H9 (cell line): ENCODE data around the gene TRPC5OS. TPM values are rescaled to one million over a fixed set of nuclear protein-coding genes. Genes with fewer than 3 reads are reported as not detected.

ENCODE experiments used
- DNase-seq: peaks from one replicate; pipeline ENCODE4 v3.0.0-alpha.2; 2017
- H2AFZ ChIP-seq: one replicate; pipeline ENCODE4 v1.6.1; 2013; ENCODE audit warnings: mild to moderate bottlenecking, low read length, control low read depth, moderate library complexity
- H2AK5ac ChIP-seq: 2 replicates; pipeline ENCODE4 v1.6.1; 2013; ENCODE audit warnings: low read length, control low read depth, mixed read lengths; ENCODE audit not compliant: insufficient read length
- H2BK120ac ChIP-seq: one replicate; pipeline ENCODE4 v1.6.1; 2013; ENCODE audit warnings: low read depth, mild to moderate bottlenecking, low read length, control low read depth, inconsistent platforms; ENCODE audit not compliant: poor library complexity, severe bottlenecking
- H2BK12ac ChIP-seq: 2 replicates; pipeline ENCODE4 v1.6.1; 2013; ENCODE audit warnings: low read length, control low read depth, mixed read lengths, low read depth; ENCODE audit not compliant: insufficient read length
- H2BK15ac ChIP-seq: 2 replicates; pipeline ENCODE4 v1.6.1; 2013; ENCODE audit warnings: low read depth, low read length, control low read depth
- H2BK20ac ChIP-seq: one replicate; pipeline ENCODE4 v1.6.1; 2013; ENCODE audit warnings: low read depth, mild to moderate bottlenecking, low read length, control low read depth, inconsistent platforms; ENCODE audit not compliant: poor library complexity, severe bottlenecking
- H2BK5ac ChIP-seq: 2 replicates; pipeline ENCODE4 v1.6.1; 2013; ENCODE audit warnings: low read length, control low read depth, mixed read lengths; ENCODE audit not compliant: insufficient read length
- H3K14ac ChIP-seq: 2 replicates; pipeline ENCODE4 v1.6.1; 2013; ENCODE audit warnings: low read length, control low read depth; ENCODE audit not compliant: insufficient read depth
- H3K18ac ChIP-seq: 2 replicates; pipeline ENCODE4 v1.6.1; 2013; ENCODE audit warnings: low read depth, mild to moderate bottlenecking, mixed read lengths, low read length, control low read depth; ENCODE audit not compliant: insufficient read length
- H3K23ac ChIP-seq: 2 replicates; pipeline ENCODE4 v1.6.1; 2013; ENCODE audit warnings: low read length, control low read depth, mixed read lengths, low read depth; ENCODE audit not compliant: insufficient read length
- H3K23me2 ChIP-seq: 2 replicates; pipeline ENCODE4 v1.6.1; 2013; ENCODE audit warnings: low read depth, mild to moderate bottlenecking, mixed read lengths, low read length, control low read depth; ENCODE audit not compliant: insufficient read length, poor library complexity, severe bottlenecking
- H3K27ac ChIP-seq: 2 replicates; pipeline ENCODE4 v1.5.1; 2013; ENCODE audit warnings: low read length, control low read depth, mixed read lengths, low read depth; ENCODE audit not compliant: insufficient read length
- H3K27me3 ChIP-seq: 2 replicates; pipeline ENCODE4 v1.6.1; 2013; ENCODE audit warnings: low read length, control low read depth, inconsistent platforms; ENCODE audit not compliant: insufficient read depth
- H3K4ac ChIP-seq: 2 replicates; pipeline ENCODE4 v1.6.1; 2013; ENCODE audit warnings: low read depth, mild to moderate bottlenecking, control low read depth, inconsistent platforms, low read length, moderate library complexity
- H3K4me1 ChIP-seq: 2 replicates; pipeline ENCODE4 v1.6.1; 2013; ENCODE audit warnings: low read length, control low read depth, inconsistent platforms; ENCODE audit not compliant: insufficient read depth
- H3K4me2 ChIP-seq: 2 replicates; pipeline ENCODE4 v1.6.1; 2013; ENCODE audit warnings: low read length, control low read depth, mixed read lengths; ENCODE audit not compliant: insufficient read length, insufficient read depth
- H3K56ac ChIP-seq: 2 replicates; pipeline ENCODE4 v1.6.1; 2013; ENCODE audit warnings: low read depth, mild to moderate bottlenecking, mixed read lengths, low read length, control low read depth; ENCODE audit not compliant: insufficient read length
- H3K79me1 ChIP-seq: 2 replicates; pipeline ENCODE4 v1.6.1; 2013; ENCODE audit warnings: low read depth, mild to moderate bottlenecking, moderate library complexity, low read length, control low read depth, inconsistent platforms; ENCODE audit not compliant: insufficient read depth, poor library complexity, severe bottlenecking
- H3K79me2 ChIP-seq: 2 replicates; pipeline ENCODE4 v1.6.1; 2013; ENCODE audit warnings: low read length, control low read depth, inconsistent platforms; ENCODE audit not compliant: insufficient read depth
- H3K9ac ChIP-seq: 2 replicates; pipeline ENCODE4 v1.6.1; 2013; ENCODE audit warnings: low read length, control low read depth, mixed read lengths; ENCODE audit not compliant: insufficient read length; ENCODE audit errors: extremely low read depth
- H3K9me3 ChIP-seq: one replicate; pipeline ENCODE4 v1.6.1; 2013; ENCODE audit warnings: low read depth, low read length, inconsistent platforms; ENCODE audit not compliant: control insufficient read depth
- H3T11ph ChIP-seq: one replicate; pipeline ENCODE4 v1.6.1; 2013; ENCODE audit warnings: mild to moderate bottlenecking, low read length, control low read depth, inconsistent platforms
- H4K20me1 ChIP-seq: one replicate; pipeline ENCODE4 v1.6.1; 2013; ENCODE audit not compliant: control insufficient read depth, insufficient read length, insufficient read depth
- H4K5ac ChIP-seq: 2 replicates; pipeline ENCODE4 v1.6.1; 2013; ENCODE audit warnings: low read depth, mild to moderate bottlenecking, mixed read lengths, low read length, control low read depth; ENCODE audit not compliant: insufficient read length
- H4K8ac ChIP-seq: replicated peaks from 2 replicates; pipeline ENCODE4 v1.6.1; 2013; ENCODE audit warnings: low read length, control low read depth, mixed read lengths, low read depth; ENCODE audit not compliant: insufficient read length
- H4K91ac ChIP-seq: 2 replicates; pipeline ENCODE4 v1.6.1; 2013; ENCODE audit warnings: low read depth, mild to moderate bottlenecking, moderate library complexity, mixed read lengths, low read length, control low read depth; ENCODE audit not compliant: insufficient read length
- H3K27ac Mint-ChIP-seq, 3 experiments: 2 replicates in 2 of 3; 3 replicates in 1 of 3; pipeline ENCODE4 v1.8.0; 2020 to 2021; ENCODE audit warnings: mixed read lengths in 3 of 3, mild to moderate bottlenecking in 1 of 3, moderate library complexity in 1 of 3
- H3K27me3 Mint-ChIP-seq: 2 replicates; pipeline ENCODE4 v1.8.0; 2021; ENCODE audit warnings: low read depth, mild to moderate bottlenecking, moderate library complexity, mixed read lengths
- H3K36me3 Mint-ChIP-seq, 3 experiments: 2 replicates in 2 of 3; 3 replicates in 1 of 3; pipeline ENCODE4 v1.8.0; 2020 to 2021; ENCODE audit warnings: low read depth in 3 of 3, mixed read lengths in 3 of 3; ENCODE audit not compliant: insufficient read depth in 1 of 3
- H3K4me1 Mint-ChIP-seq, 2 experiments: 2 replicates each; pipeline ENCODE4 v1.8.0; 2020; ENCODE audit warnings: mixed read lengths in 2 of 2
- H3K4me3 Mint-ChIP-seq, 2 experiments: 2 replicates in 1 of 2; 3 replicates in 1 of 2; pipeline ENCODE4 v1.8.0; 2020 to 2021; ENCODE audit warnings: mild to moderate bottlenecking in 2 of 2, mixed read lengths in 2 of 2, moderate library complexity in 1 of 2
- H3K9me3 Mint-ChIP-seq, 2 experiments: 2 replicates in 1 of 2; 3 replicates in 1 of 2; pipeline ENCODE4 v1.8.0; 2020; ENCODE audit warnings: mild to moderate bottlenecking in 2 of 2, mixed read lengths in 2 of 2, moderate library complexity in 1 of 2
- CTCF ChIP-seq: fragments of 200-600 bp; sonication (generic); conservative IDR thresholded peaks from 3 replicates; pipeline ENCODE4 v1.8.0; 2021; ENCODE audit warnings: antibody characterized with exemption, mild to moderate bottlenecking
- WGBS: extraction: QIAGEN DNeasy Blood & Tissue Kit; methylation state at CpG from one replicate; pipeline ENCODE4 v1.1.7; 2013; ENCODE audit warnings: missing lambda C conversion rate, low lambda C conversion rate, mixed read lengths; ENCODE audit not compliant: insufficient read length; ENCODE audit errors: extremely low coverage; 5-methylcytosine and 5-hydroxymethylcytosine counted together
- total RNA-seq: library from RNA; stranded (reverse); gene quantifications from 2 replicates; pipeline ENCODE4 v1.2.1, GENCODE V29; 2021

Gene TRPC5OS
- total RNA-seq, 1 experiment from 2014 or later = not detected

DNA sequence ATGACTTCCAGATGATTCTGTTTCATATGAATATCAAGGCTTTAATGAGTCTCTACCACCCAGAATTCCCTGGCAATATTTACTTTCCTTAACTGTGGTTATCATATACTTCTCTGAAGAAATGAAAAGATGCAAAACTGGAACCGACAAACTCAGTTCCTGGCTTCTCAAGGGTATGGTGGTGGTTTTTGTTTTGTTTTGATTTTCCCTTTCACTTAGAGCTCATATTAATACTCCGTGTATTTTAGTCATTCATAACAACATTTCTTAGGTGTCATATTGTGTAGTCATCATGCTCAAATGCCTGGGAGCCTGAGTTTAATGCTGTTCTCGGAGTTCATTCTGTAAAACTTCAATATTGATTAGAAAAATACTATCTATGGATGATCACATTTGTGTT is 665 bp downstream of the TRPC5OS start:
- Histone ChIP-seq H3K18ac (no peak overlapping the region), H3K27ac (no peak overlapping the region), H2AFZ (no peak overlapping the region), H4K8ac (no peak overlapping the region), H2BK20ac (no peak overlapping the region), H4K5ac (no peak overlapping the region), H3K79me1 (no peaks in the 10 kb centered on the region), H3K9ac (no peak overlapping the region), H3T11ph (no peak overlapping the region), H3K4ac (no peak overlapping the region), H2BK12ac (no peak overlapping the region), H4K91ac (no peak overlapping the region), H4K20me1 (no peaks in the 10 kb centered on the region), H3K14ac (no peak overlapping the region), H3K23ac (no peak overlapping the region), H3K4me2 (no peak overlapping the region), H2AK5ac (no peak overlapping the region), H3K27me3 (no peaks in the 10 kb centered on the region), H3K79me2 (no peaks in the 10 kb centered on the region), H2BK120ac (no peak overlapping the region), H2BK15ac (no peak overlapping the region), H3K9me3 (no peaks in the 10 kb centered on the region), H3K23me2 (no peaks in the 10 kb centered on the region), H3K56ac (no peak overlapping the region), H2BK5ac (no peak overlapping the region), H3K4me1 (no peaks in the 10 kb centered on the region)
- no peak for DNase-seq
- no peak overlapping the region for H3K4me3 Mint-ChIP-seq
- H3K4me1 Mint-ChIP-seq = no peaks in the 10 kb centered on the region
- H3K36me3 Mint-ChIP-seq = no peaks in the 10 kb centered on the region
- no peak overlapping the region for H3K27ac Mint-ChIP-seq
- no peak for TF ChIP-seq CTCF
- H3K9me3 Mint-ChIP-seq = peaks cover 1 to 2% of the 10 kb centered on the region in 2 experiments; a peak in 2 of 5 replicates
- no peaks in the 10 kb centered on the region for H3K27me3 Mint-ChIP-seq
- no CpG with 5 or more reads among the region's 3 CpGs for WGBS
